Stomach smooth muscle (tissue), 2 donors: ENCODE results near the gene TMEM120A.

Source experiments
- H3K27ac ChIP-seq: one replicate; pipeline ENCODE4 v1.7.0; 2013; ENCODE audit warnings: mild to moderate bottlenecking, low read length, inconsistent platforms
- H3K27me3 ChIP-seq, 2 donors: one replicate each; pipeline ENCODE4 v1.7.0; 2013; ENCODE audit warnings: low read length in 2 of 2; ENCODE audit not compliant: insufficient read depth in 2 of 2, control insufficient read depth in 1 of 2
- H3K36me3 ChIP-seq, 2 donors: one replicate each; pipeline ENCODE4 v1.7.0; 2013; ENCODE audit warnings: low read length in 2 of 2; ENCODE audit not compliant: control insufficient read depth in 2 of 2, insufficient read depth in 2 of 2
- H3K4me1 ChIP-seq: one replicate; pipeline ENCODE4 v1.7.0; 2013; ENCODE audit warnings: low read length; ENCODE audit not compliant: control insufficient read depth, insufficient read depth
- H3K4me3 ChIP-seq, 2 donors: one replicate each; pipeline ENCODE4 v1.7.0; 2013; ENCODE audit warnings: low read length in 2 of 2
- H3K9ac ChIP-seq, 2 donors: one replicate each; pipeline ENCODE4 v1.7.0; 2013; ENCODE audit warnings: low read length in 2 of 2, mild to moderate bottlenecking in 1 of 2
- H3K9me3 ChIP-seq, 2 donors: one replicate each; pipeline ENCODE4 v1.7.0; 2013; ENCODE audit warnings: low read length in 2 of 2; ENCODE audit not compliant: control insufficient read depth in 2 of 2
- donor health status: healthy.
- donor health status: Pancreatic carcinoma.

Gene TMEM120A

GRCh38 chr7:75937958-75938786 lies 56.2 kb downstream of the TMEM120A start:
- Histone ChIP-seq H3K9ac (no peak overlapping the region), H3K27ac (no peak overlapping the region), H3K4me3 (no peak overlapping the region)

More at GRCh38 chr7:75937958-75938786, 56.2 kb downstream of the TMEM120A start:
- Histone ChIP-seq H3K27me3 (no peaks in the 10 kb centered on the region), H3K36me3 (no peaks in the 10 kb centered on the region), H3K4me1 (peaks cover 13% of the 10 kb centered on the region), H3K9me3 (no peaks in the 10 kb centered on the region)
